NK-92 (cell line): ENCODE data around the gene FGF5.
"Not testable (repeated sequence)": the region's sequence is repeated elsewhere in the genome, so short reads cannot be mapped to it uniquely, and the experiment has no call there.

Source experiments
- DNase-seq: peaks from one replicate; lab custom pipeline; 2025; ENCODE audit not compliant: unreplicated experiment; lab: John Stamatoyannopoulos, UW

The FGF5 gene

GRCh38 chr4:80294206-80294605 is 27.7 kb downstream of the FGF5 start:
- DNase-seq, result no peak

- DNase-seq, result no peak
These were observed 28.9 kb downstream of the FGF5 start for GRCh38 chr4:80295336-80295735.

GRCh38 chr4:80295826-80296225 is 29.4 kb downstream of the FGF5 start:
- no peak for DNase-seq

GRCh38 chr4:80301884-80302283 is 35.4 kb downstream of the FGF5 start:
- no peak for DNase-seq

GRCh38 chr4:80302616-80303223 is 36.3 kb downstream of the FGF5 start:
- DNase-seq, result no peak

- no peak for DNase-seq
These were observed 39.0 kb downstream of the FGF5 start for GRCh38 chr4:80305466-80305865.

- DNase-seq, result no peak
These were observed 39.8 kb downstream of the FGF5 start for GRCh38 chr4:80306260-80306659.

- DNase-seq, result no peak
These were observed 40.8 kb downstream of the FGF5 start for GRCh38 chr4:80307183-80307735.

- DNase-seq, result no peak
These were observed 41.5 kb downstream of the FGF5 start for GRCh38 chr4:80307774-80308465.

- no peak for DNase-seq
These were observed 42.0 kb downstream of the FGF5 start for GRCh38 chr4:80308466-80308822.

GRCh38 chr4:80309294-80310004 is 43.0 kb downstream of the FGF5 start:
- DNase-seq, result no peak

GRCh38 chr4:80311130-80311529 is 44.7 kb downstream of the FGF5 start:
- DNase-seq, result no peak

- no peak for DNase-seq
These were observed 45.7 kb downstream of the FGF5 start for GRCh38 chr4:80312124-80312523.

- DNase-seq, result no peak
These were observed 47.2 kb downstream of the FGF5 start for GRCh38 chr4:80313627-80314026.

GRCh38 chr4:80315848-80316247 is 49.4 kb downstream of the FGF5 start:
- DNase-seq, result not testable (repeated sequence)

- no peak for DNase-seq
These were observed 54.9 kb downstream of the FGF5 start for GRCh38 chr4:80321341-80321740.

GRCh38 chr4:80321776-80322175 is 55.3 kb downstream of the FGF5 start:
- DNase-seq, result no peak

GRCh38 chr4:80322716-80323115 is 56.3 kb downstream of the FGF5 start:
- DNase-seq, result no peak

- no peak for DNase-seq
These were observed 57.7 kb downstream of the FGF5 start for GRCh38 chr4:80324171-80324570.

- DNase-seq, result no peak
These were observed 65.2 kb downstream of the FGF5 start for GRCh38 chr4:80331693-80332092.

- no peak for DNase-seq
These were observed 66.7 kb downstream of the FGF5 start for GRCh38 chr4:80333121-80333520.

GRCh38 chr4:80334568-80334967 is 68.1 kb downstream of the FGF5 start:
- DNase-seq, result no peak
